Activated naive CD4-positive, alpha-beta T cell (primary cell): Measurements from ENCODE around the gene NEDD4L.

Experiments used
- DNase-seq, 4 experiments: peaks; one replicate each; lab custom pipeline; 2025; lab: John Stamatoyannopoulos, UW

The NEDD4L gene

DNA sequence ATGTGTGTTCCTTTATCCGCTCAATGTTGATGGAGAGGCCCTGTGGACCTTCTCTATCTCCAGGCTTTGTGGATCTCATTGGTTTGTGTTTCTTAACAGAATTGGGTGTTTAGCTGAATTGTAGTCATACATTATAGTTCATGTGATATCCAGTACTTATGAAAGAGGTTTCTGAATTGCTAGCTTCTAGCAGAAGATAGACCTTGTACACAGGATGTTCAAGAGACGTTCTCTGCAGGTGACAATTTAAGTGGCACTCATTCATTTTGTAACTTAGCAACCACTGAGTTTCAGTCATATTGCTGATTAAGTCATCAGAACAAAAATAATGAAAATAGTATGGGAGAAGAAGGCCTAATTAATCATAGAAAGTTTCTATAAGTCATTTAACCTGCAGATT, 305.6 kb downstream of the NEDD4L start:
- DNase-seq = no peak

- DNase-seq = no peak
Observed at GRCh38 chr18:58350526-58350925, 306.5 kb downstream of the NEDD4L start.

GRCh38 chr18:58351776-58352175, 307.8 kb downstream of the NEDD4L start:
- no peak for DNase-seq

- no peak for DNase-seq
Observed at GRCh38 chr18:58353581-58353980, 309.6 kb downstream of the NEDD4L start.

GRCh38 chr18:58354051-58354450, 310.0 kb downstream of the NEDD4L start:
- no peak for DNase-seq

GRCh38 chr18:58354791-58355190, 310.8 kb downstream of the NEDD4L start:
- no peak for DNase-seq

GRCh38 chr18:58355243-58355642, 311.2 kb downstream of the NEDD4L start:
- DNase-seq = no peak

GRCh38 chr18:58359218-58359617, 315.2 kb downstream of the NEDD4L start:
- no peak for DNase-seq

DNA sequence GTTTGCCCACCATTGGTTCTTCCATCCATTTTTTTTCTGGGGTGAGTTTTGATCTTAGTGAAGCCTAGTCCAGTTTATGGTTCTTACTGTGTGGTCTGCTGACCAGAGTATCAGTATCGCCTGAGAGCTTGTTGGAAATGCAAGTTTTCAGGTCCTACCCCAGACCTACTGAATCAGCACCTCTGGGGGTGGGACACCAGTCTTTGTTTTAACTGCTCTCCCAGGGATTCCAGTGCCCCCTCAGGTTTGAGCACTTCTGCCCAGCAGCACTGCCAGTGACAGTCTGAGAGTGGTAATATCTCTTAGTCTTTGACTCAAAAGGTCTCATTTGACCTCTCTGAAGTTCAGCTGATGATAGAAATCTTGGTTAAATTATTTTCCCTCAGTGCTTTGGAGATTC, 315.6 kb downstream of the NEDD4L start:
- DNase-seq = no peak

DNA sequence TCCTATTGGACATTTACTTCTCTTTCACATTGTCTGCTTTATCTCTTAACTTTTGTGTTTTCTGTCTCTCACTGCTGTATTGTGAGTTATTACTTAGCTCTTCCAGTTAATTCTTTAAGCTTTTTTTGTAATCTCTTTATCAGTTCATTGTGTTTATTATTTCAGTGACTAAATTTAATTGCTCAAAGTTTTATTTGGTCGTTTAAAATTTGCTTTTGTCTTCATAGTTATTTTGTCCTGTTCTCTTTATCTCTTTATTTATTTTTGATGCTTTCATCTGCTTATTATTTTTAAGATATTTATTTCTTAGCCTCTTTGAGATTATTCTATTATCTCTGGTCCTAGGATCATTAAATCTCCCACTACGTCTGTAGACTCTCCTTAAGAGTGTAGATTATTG, 316.3 kb downstream of the NEDD4L start:
- DNase-seq = no peak

- DNase-seq = no peak
Observed at GRCh38 chr18:58361212-58361611, 317.2 kb downstream of the NEDD4L start.

GRCh38 chr18:58362027-58362575, 318.1 kb downstream of the NEDD4L start:
- no peak for DNase-seq

DNA sequence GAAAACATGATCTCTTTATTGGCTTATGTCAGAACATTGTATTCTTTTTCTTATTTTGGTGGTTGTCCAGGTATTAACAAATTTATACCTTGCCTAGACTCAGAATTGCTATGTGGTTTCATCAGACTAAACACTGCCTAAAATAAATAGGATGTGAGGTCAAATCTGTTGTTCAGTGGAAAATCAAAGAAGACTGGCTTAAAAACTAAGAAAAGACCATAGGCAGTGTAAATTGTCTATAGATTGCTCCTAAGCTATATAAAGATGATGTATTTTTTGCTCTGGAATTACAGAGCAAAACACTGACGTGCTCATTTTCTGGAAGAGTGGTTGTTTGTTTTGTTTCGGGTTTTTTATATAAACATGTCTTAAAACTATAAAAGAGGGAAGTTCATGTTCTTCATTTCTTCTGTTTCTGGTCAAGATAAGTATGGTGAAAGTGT, 318.8 kb downstream of the NEDD4L start:
- DNase-seq = no peak

DNA sequence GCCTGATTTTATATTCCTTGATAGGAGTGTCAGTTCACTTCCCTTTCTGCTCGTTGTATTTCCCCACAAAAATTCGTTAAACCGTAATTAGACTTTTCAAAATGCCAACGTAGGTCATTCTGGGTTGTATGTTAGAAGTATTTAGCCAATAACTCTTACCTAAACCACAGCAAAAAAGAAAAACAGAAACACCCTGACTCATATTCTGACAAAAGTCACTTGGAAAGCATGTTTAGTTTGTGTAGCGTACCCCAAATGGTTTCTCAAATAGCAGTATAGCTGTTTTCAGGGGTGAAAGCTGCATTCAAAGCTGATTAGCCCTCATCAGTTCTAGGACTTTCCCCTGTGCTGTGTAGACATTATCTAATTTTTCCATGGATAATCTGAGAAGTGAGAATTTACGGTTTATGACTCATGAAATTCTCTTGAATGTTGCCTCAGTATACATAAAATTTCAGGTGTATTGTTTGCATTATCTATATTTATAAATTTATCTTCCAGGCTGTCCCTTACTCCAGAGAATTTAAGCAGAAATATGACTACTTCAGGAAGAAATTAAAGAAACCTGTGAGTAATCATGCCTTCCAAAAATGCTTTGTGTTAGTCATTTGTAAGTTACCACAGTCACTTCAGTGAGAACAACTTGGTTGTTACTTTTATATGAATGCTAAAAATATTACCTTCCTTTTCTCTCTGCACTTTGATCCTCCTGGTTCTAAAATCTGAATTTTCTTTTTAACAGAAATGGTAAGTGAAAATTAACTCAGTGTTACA, 319.9 kb downstream of the NEDD4L start:
- no peak for DNase-seq

GRCh38 chr18:58364876-58365528, 321.0 kb downstream of the NEDD4L start:
- no peak for DNase-seq

DNA sequence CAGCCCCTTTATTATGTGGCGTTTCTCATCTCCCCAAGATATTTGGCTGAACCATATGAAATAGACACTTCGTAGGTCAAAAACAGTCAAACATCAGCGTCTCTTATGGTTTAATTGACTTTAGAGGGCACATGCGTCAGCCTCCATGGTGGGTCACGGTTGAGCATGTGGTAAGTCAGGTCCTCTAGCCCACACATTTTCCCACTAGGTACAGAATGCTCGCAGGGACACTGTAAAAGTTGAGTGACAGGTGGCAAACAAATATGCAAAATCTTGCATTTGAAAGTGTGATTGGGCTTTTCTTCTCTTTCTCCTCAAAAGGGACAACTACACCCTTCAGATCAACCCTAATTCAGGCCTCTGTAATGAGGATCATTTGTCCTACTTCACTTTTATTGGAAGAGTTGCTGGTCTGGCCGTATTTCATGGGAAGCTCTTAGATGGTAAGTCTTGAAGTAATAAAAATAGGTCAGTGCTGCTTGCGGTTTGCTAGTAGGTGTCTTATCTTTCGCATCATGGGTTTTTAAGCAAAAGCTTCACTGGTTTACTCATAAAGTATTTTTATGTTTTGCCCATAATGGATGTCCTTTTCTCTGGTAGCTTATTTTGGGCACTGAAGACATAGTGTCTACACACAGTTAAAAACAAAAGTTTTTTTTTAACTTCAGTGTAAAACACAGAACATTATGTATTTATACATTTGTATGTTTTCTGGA, 323.6 kb downstream of the NEDD4L start:
- DNase-seq = no peak

- DNase-seq = no peak
Observed at GRCh38 chr18:58369616-58370015, 325.6 kb downstream of the NEDD4L start.

DNA sequence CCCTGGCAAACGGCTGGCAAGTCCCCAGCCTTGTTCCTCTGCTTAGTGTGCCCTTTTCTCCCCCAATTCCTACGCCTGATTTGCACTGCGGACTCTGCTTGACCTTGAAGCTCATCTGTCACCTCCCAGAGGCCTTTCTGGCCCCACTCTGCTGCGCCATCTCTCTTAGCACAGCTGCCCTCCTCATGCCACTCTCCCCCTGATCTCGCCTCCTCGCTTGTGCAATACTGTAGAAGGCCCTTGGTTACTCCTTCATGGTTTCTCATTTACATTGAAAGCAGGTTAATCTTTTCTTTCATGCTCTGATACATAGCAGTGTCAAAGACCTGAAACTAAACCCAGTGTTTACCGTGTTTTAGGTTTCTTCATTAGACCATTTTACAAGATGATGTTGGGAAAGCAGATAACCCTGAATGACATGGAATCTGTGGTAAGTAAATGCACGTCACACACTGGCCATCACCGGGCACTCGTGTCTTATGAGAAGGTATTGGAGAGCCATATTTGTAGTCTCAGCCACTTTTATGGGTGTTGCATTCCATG, 326.1 kb downstream of the NEDD4L start:
- DNase-seq = no peak

- DNase-seq = no peak
Observed at GRCh38 chr18:58370612-58371011, 326.6 kb downstream of the NEDD4L start.

DNA sequence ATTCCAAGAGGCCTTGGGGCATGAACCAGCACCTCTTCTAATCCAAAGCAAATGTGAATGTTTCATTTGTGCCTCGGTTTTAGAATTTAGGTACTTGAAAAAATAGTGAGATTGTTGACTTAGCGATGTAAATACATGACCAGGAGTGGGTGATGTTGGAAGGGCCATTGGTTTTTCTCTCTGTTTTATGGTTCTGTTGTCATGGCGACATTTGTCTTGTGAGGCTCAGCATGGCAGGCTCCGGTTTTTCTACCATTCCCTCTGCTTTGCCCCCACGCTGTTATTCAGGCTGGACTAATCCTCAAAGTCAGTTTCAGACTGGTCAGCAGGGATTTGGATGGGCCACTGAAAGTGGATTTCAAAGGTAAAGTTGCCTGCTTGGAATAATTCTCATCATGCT, 329.5 kb downstream of the NEDD4L start:
- DNase-seq = no peak

DNA sequence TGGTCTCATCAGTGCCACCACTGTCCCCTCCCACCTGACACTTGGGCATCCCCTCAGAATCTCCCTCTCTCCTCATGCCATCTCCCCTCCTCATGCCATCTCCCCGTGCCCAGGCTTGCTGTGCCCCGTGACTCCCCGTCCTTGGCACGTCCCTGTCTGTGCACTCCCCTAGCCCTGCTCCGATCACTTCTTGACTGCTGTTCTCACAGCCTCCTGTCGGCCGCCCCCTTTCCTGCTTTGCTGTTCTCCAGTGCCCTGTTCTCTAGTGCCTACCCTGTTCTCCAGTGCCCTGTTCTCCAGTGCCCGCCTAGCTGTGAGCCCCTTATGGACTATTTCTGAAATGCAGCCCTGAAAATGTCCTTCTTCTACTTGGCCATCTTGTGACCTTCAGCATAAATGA, 331.0 kb downstream of the NEDD4L start:
- DNase-seq = no peak
